ENCODE measurements around the gene PLEKHA1.

Gene PLEKHA1

DNA sequence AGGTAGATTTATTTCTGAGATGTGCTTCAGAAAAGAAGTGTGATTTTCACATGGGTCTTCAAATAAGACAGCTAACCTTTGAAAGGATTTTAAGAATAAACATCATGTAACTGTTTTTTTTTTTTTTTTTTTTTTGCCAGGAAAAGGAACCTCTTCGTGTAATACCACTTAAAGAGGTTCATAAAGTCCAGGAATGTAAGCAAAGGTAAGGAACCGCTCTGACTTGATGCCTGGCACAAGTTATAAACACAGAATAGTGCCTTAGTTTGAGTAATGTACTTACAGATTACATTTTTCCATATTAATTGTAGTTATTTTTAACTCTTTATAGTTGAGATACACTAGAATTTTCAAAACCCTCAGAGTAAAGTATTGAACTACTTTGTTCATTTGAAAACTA is 49.6 kb downstream of the PLEKHA1 start:
- DNase-seq = no peak

GRCh38 chr10:122426829-122427228 is 52.3 kb downstream of the PLEKHA1 start:
- DNase-seq = no peak

- no peak for DNase-seq
Measured at GRCh38 chr10:122427280-122427679, 52.8 kb downstream of the PLEKHA1 start.

GRCh38 chr10:122435212-122435827 is 60.8 kb downstream of the PLEKHA1 start:
- DNase-seq = no peak

DNA sequence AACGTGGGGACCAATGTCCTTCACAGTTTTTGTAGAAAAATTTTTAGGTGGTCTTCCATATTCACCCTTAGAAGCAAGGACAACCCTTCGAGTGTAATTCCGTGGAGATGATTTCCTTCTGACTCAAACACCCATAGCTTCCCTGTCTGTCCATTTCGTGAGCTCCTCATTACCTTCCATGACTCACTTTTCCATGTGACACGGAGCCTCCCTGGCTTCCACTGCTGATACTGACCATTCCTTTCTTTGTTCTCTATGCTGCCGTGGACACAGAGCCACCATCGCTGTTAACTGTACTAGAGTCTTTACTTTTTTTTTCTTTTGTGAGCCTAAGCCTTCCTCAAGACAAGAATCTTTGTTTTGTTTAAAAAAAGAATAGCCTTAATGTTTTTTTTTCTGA is 67.5 kb downstream of the PLEKHA1 start:
- DNase-seq = no peak

GRCh38 chr10:122445469-122445868 is 71.0 kb downstream of the PLEKHA1 start:
- DNase-seq = no peak

GRCh38 chr10:122445904-122446303 is 71.4 kb downstream of the PLEKHA1 start:
- no peak for DNase-seq

DNA sequence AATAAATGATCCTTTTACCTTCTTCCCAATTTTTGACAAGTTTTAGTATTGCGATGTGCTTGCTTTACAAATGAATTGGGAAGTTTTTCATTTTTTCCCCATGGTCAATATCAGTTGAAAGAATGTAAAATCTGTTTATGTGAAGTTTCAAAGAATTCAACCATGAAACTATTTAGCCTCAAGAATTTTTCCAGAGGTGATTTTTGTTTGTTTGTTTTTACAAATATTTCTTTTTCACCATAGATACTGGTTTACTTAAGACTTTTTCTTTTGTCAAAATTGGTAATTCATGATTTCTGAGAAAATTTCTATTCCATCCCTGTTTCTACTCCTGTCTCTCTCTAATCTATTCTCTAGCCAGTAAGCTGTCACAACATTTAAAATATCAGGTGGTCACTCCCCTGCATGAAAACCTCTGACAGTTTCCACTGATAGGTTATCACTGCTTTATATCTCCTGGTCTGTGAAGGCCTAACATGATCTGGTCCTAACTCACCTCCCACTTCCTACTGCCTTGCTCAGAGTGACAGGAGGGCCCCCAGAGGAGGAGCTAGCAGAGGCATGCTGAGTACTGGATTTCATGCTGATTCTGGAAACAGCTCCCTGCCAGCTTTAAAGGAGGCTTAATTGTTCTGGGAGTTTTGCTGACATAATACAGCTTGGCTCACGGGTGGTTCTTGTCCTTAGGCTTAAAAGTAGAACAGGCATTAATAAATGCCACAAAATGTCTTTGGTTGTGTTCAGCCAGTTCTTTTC is 72.3 kb downstream of the PLEKHA1 start:
- no peak for DNase-seq

GRCh38 chr10:122448600-122448999 is 74.1 kb downstream of the PLEKHA1 start:
- DNase-seq = no peak

GRCh38 chr10:122449153-122449552 is 74.6 kb downstream of the PLEKHA1 start:
- no peak for DNase-seq

- no peak for DNase-seq
Measured at GRCh38 chr10:122450353-122450990, 76.0 kb downstream of the PLEKHA1 start.

DNA sequence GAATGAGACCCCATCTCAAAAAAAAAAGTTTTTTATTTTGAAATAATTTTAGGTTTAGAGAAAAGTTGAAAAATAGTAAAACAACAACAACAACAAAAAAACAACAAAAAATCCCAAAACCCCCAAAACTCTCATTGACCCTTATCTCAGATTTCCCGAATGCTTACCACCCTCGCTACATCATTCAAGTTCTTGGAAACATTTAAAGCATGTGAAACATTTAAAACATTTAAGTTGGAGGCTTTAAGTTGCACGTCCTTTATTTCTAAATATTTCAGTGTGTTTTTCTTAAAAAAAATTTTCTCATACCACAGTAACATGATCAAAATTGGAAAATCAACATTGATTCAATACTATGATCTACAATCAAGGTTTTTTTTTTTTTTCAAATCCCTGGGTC is 79.6 kb downstream of the PLEKHA1 start:
- no peak for DNase-seq

GRCh38 chr10:122454603-122455080 is 80.1 kb downstream of the PLEKHA1 start, which contains the start of gene ARMS2:
ARMS2 (plus strand) TSS chr10:122454653; CDS start chr10:122454728, 75 bp downstream.
- no peak for DNase-seq

GRCh38 chr10:122455376-122456079 is 81.0 kb downstream of the PLEKHA1 start:
- DNase-seq = no peak

DNA sequence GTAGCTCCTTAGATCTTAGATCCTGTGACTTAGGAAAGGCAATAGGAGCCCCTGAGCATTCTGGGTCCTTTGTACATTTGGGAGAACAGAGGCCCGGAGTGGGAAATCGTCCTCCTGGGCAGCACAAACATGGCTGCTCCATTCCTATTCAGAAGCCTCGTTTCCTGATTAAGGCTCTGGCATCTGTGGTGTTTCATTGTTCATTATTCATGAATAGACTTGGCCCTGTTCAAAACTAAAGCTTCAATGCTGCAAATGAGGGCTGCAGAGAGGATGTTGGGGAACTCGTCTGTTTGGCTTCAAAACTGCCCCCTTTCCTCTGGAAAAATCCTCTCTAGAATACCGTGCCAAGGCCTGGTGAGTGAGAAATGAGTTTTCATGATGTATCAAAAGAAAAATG is 83.4 kb downstream of the PLEKHA1 start:
- no peak for DNase-seq

DNA sequence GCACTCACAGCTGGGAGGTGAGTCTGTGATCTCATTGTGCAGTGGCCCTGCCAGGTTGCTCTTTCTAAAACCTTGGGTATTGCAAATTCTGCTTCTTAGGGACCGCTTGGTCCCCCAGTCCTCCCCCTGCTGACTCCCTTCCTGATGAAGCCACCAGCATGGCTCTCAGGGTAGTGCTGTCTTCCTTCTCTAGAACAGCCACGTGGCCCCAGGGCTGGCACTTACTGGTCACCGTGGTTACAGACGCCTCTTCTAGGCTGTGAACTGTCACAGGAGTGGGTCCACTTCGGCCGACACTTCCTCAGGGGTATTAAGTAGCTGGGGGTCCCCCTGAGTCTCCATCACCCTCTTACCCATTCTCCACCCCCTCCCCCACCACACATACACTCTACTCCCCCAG is 84.2 kb downstream of the PLEKHA1 start:
- DNase-seq = no peak

GRCh38 chr10:122459561-122460273 is 85.2 kb downstream of the PLEKHA1 start:
- no peak for DNase-seq

- DNase-seq = no peak
Measured at GRCh38 chr10:122460891-122461293, 86.4 kb downstream of the PLEKHA1 start.

GRCh38 chr10:122461367-122461728 is 86.8 kb downstream of the PLEKHA1 start, which contains the start of gene HTRA1:
HTRA1 (plus strand) TSS chr10:122461553; CDS start chr10:122461653, 100 bp downstream.
- DNase-seq = no peak

GRCh38 chr10:122461729-122462532 is 87.4 kb downstream of the PLEKHA1 start:
- no peak for DNase-seq
